Osteocyte (in vitro differentiated cells): ENCODE measurements around the gene NHS. TPM values are rescaled to one million over a fixed set of nuclear protein-coding genes. Genes with fewer than 3 reads are reported as not detected.
A peak's percentile ranks its signal among the peaks of the same experiment; 100 is the strongest.

Experiments used
- DNase-seq: peaks from one replicate; pipeline ENCODE4 v3.0.0; 2021; ENCODE audit warnings: mixed read lengths; ENCODE audit not compliant: unreplicated experiment; ENCODE audit errors: extremely low spot score
- H3K27ac Mint-ChIP-seq: one replicate; pipeline ENCODE4 v1.8.0; 2021; ENCODE audit warnings: mild to moderate bottlenecking, mixed read lengths; ENCODE audit not compliant: unreplicated experiment
- H3K27me3 Mint-ChIP-seq: one replicate; pipeline ENCODE4 v1.8.0; 2021; ENCODE audit warnings: mixed read lengths; ENCODE audit not compliant: unreplicated experiment
- H3K36me3 Mint-ChIP-seq: one replicate; pipeline ENCODE4 v1.8.0; 2021; ENCODE audit warnings: mixed read lengths; ENCODE audit not compliant: unreplicated experiment
- H3K4me1 Mint-ChIP-seq: one replicate; pipeline ENCODE4 v1.8.0; 2021; ENCODE audit warnings: mixed read lengths; ENCODE audit not compliant: unreplicated experiment
- H3K4me3 Mint-ChIP-seq: one replicate; pipeline ENCODE4 v1.8.0; 2021; ENCODE audit warnings: mild to moderate bottlenecking, moderate library complexity, mixed read lengths; ENCODE audit not compliant: unreplicated experiment
- H3K9me3 Mint-ChIP-seq: one replicate; pipeline ENCODE4 v1.8.0; 2021; ENCODE audit warnings: mixed read lengths; ENCODE audit not compliant: unreplicated experiment
- CTCF ChIP-seq: fragments of 200-600 bp; sonication (generic); IDR thresholded peaks from 2 replicates; pipeline ENCODE4 v1.5.0; 2021; ENCODE audit warnings: antibody characterized with exemption, mild to moderate bottlenecking, moderate library complexity
- total RNA-seq: library from RNA; stranded (reverse); gene quantifications from 2 replicates; pipeline ENCODE4 v1.2.1, GENCODE V29; 2021

NHS gene
- total RNA-seq, 1 donor from 2014 or later, result 4.3 TPM

GRCh38 chrX:17682259-17682658, 307.3 kb downstream of the NHS start:
- no peak for TF ChIP-seq CTCF
- no peaks in the 10 kb centered on the region for H3K27me3 Mint-ChIP-seq
- H3K27ac Mint-ChIP-seq, result no peak overlapping the region
- H3K36me3 Mint-ChIP-seq, result no peaks in the 10 kb centered on the region
- DNase-seq, result no peak
- H3K4me3 Mint-ChIP-seq, result no peak overlapping the region
- H3K4me1 Mint-ChIP-seq, result peaks cover 3% of the 10 kb centered on the region
- H3K9me3 Mint-ChIP-seq, result no peaks in the 10 kb centered on the region

- no peak for TF ChIP-seq CTCF
- no peaks in the 10 kb centered on the region for H3K27me3 Mint-ChIP-seq
These were observed 310.0 kb downstream of the NHS start for GRCh38 chrX:17685026-17685425.

GRCh38 chrX:17687648-17688047, 312.6 kb downstream of the NHS start:
- no peaks in the 10 kb centered on the region for H3K9me3 Mint-ChIP-seq
- no peak overlapping the region for H3K27ac Mint-ChIP-seq
- H3K4me3 Mint-ChIP-seq, result no peak overlapping the region
- no peak for DNase-seq
- H3K27me3 Mint-ChIP-seq, result no peaks in the 10 kb centered on the region
- H3K4me1 Mint-ChIP-seq, result peaks cover 6% of the 10 kb centered on the region
- no peak for TF ChIP-seq CTCF
- H3K36me3 Mint-ChIP-seq, result peaks cover 2% of the 10 kb centered on the region

More at GRCh38 chrX:17685026-17685425, 310.0 kb downstream of the NHS start:
- Mint-ChIP-seq H3K4me3 (no peak overlapping the region), H3K36me3 (no peaks in the 10 kb centered on the region), H3K27ac (no peak overlapping the region), H3K4me1 (peaks cover 4% of the 10 kb centered on the region), H3K9me3 (no peaks in the 10 kb centered on the region)
- DNase-seq, result no peak

GRCh38 chrX:17689971-17690409, 315.0 kb downstream of the NHS start:
- Mint-ChIP-seq H3K4me3 (no peak overlapping the region), H3K27me3 (no peaks in the 10 kb centered on the region), H3K27ac (no peak overlapping the region), H3K36me3 (peaks cover 2% of the 10 kb centered on the region), H3K4me1 (peaks cover 6% of the 10 kb centered on the region), H3K9me3 (no peaks in the 10 kb centered on the region)
- no peak for DNase-seq
- TF ChIP-seq CTCF, result peak; percentile 81

GRCh38 chrX:17692709-17693346, 317.8 kb downstream of the NHS start:
- peaks cover 2% of the 10 kb centered on the region for H3K36me3 Mint-ChIP-seq
- peaks cover 6% of the 10 kb centered on the region for H3K4me1 Mint-ChIP-seq
- H3K4me3 Mint-ChIP-seq, result no peak overlapping the region
- DNase-seq, result no peak
- no peak overlapping the region for H3K27ac Mint-ChIP-seq
- no peaks in the 10 kb centered on the region for H3K27me3 Mint-ChIP-seq
- no peak for TF ChIP-seq CTCF
- no peaks in the 10 kb centered on the region for H3K9me3 Mint-ChIP-seq
